HG02943 (cell line): ENCODE data around the gene SYK.
A peak's percentile ranks its signal among the peaks of the same experiment; 100 is the strongest.
"Not testable (repeated sequence)": the region's sequence is repeated elsewhere in the genome, so short reads cannot be mapped to it uniquely, and the experiment has no call there.

Source experiments
- ATAC-seq: cut with Tn5 transposase; IDR thresholded peaks from one replicate; pipeline ENCODE4 v1.9.1; 2021; ENCODE audit warnings: mild to moderate bottlenecking, low read depth, moderate library complexity; ENCODE audit not compliant: unreplicated experiment

The SYK gene

DNA sequence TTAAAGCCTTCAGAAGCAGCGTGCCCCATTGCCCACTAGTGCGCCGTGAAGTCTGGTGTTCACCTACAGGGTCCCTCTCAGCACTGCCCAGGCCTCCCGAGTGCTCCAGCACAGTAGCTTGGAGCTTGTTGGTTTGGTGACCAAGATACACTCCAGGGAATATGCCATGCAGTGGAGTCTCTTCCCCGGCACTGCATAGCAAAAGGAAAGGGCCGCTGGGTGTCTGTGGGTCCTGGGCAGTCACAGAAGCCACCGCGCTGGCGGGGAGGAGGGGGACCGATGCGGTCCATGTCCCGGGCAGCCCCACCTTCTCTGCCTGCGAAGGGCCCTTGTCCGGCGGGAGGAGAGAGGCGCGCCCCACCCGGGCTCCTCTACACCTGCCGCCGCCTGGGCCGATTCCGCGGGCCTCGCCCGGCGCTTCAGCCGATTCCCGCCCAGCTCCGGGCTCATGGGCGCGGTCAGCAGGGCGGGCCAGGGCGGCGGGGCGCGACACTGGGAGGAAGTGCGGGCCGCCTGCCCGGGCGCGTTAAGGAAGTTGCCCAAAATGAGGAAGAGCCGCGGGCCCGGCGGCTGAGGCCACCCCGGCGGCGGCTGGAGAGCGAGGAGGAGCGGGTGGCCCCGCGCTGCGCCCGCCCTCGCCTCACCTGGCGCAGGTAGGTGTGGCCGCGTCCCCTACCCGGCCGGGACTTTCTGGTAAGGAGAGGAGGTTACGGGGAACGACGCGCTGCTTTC lies at the start of gene SYK:
Gene SYK, plus strand, starts transcription at position 579 of the 732 bp plus-strand sequence. CDS start 42,080 bp downstream, outside the sequence.
- ATAC-seq: peak; percentile 44

DNA sequence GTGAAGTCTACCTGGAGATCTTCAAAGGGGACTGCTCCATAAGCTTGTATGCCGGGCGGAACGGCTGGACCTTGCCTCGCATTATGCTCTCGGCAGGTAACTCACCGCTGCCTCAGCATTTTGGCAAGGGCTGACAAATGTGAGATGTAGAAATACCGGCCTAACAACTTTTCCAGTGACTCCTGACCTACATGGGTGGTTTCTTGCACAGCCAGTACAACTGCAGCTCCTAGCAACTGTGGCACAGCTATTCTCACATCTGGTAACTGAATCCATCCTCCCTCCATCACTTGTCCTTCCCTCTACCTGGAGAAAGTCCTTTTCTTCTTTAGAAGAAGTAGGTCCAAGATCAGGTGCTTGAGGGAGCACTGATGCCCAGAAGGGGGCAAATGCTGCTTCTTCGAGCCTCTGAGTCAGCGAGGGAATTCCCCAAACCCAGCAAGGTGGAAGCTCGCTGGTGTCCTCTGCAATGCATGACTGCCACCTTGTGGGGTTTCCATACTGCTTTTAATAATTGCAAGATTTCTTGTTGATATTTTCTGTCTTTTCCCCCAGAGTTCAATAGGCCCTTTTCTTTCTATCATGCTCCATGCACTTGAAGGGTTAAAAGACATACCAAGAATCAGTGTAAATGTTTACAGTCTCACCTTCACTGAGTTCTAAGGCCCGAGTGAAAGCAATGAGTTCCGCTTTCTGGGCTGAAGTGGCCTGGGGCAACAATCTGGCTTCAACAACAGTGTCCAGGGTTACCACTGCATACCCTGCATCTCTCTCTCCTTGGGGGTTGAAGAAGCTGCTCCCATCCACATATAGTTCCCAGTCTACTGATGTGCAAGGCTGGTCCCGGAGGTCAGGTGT lies 45.9 kb upstream of the SYK start:
- ATAC-seq: not testable (repeated sequence)

DNA sequence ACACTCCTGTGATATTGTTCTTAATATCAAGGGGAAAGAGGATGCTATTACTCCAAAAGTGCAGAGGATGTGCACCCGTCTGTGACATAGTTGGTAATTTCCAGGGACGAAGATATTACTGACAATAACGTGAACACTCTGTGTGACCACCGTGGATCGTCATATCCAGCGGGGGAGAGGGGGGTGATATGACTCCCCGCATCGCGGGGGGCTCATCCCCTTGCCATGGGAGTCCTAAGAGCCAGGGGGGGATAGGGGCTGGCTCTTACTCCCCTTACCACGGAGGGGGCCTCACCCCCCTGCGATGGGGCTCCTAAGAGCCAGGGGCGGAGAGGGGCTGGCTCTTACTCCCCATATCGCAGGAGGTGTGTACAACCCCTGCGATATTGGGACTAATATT lies 41.0 kb upstream of the SYK start:
- not testable (repeated sequence) for ATAC-seq

DNA sequence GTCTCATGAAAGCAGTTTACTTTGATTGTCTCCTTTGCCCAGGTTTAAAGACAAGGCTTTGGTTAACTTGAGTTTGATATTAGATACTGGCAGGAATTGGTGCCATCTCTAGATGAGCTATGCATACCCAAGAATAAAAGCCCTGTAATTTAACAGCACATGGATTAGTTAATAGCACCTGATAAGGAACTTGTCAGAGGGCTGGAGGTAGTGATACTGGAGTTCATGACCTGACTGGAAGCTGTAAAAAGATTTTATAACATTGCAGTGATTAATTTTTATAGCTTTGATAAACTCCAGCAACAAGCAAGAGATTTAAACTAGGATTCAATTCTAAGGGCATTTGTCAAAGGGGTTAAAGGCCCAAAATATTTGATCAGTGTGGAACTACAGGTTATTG lies 34.9 kb upstream of the SYK start:
- no peak for ATAC-seq

DNA sequence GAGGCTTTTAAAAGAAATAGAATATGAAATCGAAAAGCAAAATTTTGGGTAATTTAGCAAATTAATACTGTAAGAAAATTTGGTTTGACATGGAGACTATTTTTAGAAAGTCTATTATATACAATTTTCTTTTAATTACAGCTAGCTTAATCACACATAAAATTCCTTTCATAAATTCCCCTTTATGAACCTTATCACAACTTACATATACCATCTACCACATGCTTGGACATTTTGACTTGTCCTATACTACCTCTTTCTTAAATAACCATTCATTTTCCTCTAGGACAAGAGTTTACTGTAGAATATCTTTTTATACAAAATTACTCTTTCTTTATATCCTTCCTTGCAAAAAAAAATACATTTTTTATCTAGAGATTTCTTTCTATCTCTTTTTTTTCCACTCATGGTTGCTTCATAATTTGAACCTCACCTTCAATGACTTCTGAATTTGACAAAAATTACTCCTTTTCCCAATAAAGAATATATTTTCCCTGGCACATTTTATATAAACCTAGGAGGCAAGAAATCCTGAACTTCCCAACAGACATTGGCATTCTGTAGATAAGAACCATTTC lies 34.0 kb upstream of the SYK start:
- no peak for ATAC-seq

DNA sequence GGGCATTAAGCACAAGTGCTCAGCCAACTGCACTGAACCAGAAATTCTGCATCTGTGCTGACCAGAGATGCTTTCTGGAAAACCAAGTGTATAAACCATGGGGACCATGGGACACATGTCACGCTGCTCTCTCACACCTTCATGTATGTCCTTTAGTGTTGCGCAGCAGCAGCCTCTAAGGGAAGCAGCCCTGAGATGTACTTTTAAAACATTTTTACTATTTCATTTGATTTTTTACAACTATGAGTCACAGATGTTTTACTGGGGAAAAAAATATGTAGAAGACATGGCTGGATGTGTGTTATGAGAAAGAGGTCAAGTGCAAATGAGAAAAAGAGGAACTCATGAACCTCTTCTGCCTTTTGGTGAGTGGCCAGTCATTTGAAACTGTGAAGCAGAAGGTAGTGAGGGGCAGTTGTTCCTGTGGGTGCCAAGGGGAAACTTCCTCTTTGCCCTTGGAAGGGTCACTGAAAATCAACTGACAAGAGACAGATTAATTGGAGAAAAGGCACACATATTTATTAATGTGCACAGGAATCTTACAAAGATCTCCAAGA lies 31.4 kb upstream of the SYK start:
- no peak for ATAC-seq

DNA sequence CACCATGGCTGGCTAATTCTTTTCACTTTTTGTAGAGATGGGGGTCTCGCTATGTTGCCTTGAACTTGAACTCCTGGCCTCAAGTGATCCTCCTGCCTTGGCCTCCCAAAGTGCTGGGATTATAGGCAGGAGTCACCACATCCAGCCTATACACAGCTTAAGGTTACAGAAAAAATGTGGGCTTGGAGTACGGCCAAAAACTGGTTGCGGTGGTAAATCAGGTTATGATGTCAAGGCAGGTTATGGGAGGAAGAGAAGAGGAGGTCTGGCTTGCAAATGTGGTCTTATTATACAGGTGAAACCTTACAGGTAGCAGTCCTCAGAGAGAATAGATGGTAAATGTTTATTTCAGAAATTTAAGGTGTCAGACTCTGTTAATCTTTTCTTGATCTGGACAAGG lies 30.7 kb upstream of the SYK start:
- ATAC-seq: no peak

DNA sequence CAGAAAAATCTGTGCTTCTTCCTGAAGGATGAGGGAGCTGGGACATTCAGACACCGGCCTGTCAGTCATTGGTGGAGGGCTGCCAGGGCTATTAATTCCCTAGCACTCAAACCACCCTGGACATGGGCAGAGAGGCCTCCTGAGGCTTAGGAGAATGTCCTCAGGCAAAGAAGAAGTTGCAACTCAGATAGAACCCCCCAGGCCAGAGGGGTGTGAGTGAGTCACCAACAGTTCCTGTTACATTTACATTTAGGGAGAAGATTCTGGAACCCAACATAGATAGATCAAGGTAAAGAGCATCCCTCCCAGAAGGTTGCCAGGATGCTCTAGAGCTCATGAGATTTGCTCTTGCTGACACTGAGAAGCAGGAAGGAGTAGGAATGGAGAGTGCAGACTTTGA lies 29.2 kb upstream of the SYK start:
- ATAC-seq: no peak

DNA sequence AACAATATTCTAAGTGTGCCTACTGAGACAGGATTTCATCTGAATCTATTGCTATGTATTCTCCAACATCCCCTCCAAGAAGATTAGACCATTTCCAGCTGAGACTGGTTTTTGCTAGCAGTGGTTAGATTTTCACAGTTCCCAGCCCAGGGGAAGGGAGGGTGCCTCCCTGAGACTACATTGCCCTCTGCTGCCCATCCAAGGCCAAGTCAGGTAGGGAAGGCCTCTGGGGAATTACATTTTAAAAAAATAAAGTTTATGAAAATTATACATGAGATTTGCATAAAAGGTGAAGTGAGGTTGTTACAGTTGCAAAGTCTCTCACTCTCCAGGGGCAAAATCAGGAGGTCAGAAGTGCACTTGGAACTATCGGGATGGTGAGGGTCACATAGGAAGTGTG lies 28.0 kb upstream of the SYK start:
- no peak for ATAC-seq

DNA sequence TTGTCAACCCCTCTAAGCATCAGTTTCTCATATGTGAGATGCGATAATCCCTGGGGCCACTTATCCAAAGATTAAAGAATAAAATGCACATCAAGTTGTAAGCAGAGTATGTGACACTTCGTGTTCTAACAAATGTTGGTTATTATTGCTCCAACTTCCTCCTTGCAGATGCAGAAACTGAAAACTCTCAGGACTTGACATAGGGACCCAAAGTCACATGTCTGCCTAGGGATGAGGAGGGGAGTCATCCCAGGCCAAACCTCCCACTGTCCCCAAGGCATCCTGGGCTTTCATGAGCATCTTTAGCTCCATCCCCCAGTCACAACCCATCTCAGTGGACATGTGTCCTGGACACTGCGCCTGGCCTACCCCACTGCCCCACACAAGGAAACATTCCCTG lies 27.5 kb upstream of the SYK start:
- ATAC-seq: no peak

DNA sequence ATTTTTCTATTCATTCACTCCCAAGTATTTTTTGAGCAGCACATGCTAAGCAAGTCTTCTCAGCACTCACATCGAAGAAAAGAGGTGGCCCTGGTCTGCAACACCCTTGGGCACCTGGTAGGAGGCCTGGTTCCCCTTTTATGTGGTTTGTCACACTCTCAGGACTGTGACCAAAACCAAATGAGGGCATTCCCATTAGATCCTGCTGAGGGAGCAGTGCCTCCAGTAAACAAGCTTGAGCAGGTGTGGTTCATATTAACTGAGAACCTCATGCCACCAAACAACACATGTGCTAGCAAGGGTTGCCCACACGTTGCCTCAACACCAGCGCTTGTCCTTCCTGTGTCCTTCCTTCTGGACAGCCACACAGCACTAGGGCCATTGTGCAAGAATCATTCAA lies 26.9 kb upstream of the SYK start:
- ATAC-seq: peak; percentile 82

DNA sequence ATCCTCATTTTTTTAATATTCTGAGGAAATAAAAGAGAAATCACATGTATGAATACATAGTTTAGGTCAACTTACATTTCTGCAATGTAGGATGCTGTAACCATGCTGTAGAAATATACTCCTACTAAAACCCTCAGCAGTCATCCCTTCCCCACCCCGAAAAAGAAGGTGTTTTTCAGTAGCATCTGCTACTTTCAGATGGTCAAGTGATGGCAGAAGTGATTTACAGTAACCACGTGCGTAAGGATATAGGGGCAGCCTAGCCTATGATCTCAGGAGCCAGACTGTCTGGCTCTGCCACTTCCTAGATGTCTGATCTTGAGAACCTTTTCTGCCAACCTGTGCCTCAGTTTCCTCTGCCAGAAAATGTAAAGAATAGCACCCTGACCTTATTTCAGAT lies 26.0 kb upstream of the SYK start:
- no peak for ATAC-seq

DNA sequence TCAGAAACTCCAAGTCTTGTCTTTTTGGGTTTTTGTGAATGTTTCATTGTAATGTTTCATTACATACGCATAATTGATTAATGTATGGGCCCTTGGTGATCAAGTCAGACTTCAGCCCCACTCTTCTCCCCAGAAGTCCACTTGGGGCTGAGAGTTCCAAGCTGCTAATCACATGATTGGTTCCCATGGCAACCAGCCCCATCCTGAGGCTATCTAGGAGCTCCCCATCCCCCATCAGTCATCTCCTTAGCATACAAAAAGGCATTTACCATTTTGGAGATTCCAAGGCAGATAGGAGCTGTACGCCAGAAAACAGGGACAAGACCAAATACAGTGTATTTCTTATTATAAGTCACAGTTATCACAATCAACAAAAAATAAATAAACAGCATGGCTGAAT lies 22.9 kb upstream of the SYK start:
- no peak for ATAC-seq

DNA sequence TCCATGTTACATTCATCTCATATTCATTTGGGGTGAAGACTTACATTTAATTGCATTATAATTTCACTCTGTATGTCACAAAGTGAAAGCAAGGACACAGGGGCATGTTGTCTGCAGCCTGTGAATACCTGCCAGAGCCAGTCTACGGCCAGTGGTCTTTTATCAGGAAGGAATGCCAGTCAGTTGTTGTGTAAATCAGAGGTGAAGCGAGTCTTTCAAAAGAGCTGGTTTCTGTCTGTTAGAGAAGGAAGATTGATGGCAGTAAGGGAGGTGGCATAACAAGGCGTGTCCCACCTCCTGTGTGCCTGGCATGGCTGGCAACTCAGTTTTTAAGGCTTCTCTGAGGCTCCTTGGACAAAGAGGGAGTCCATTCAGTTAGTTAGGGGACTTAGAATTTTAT lies 18.1 kb upstream of the SYK start:
- no peak for ATAC-seq

DNA sequence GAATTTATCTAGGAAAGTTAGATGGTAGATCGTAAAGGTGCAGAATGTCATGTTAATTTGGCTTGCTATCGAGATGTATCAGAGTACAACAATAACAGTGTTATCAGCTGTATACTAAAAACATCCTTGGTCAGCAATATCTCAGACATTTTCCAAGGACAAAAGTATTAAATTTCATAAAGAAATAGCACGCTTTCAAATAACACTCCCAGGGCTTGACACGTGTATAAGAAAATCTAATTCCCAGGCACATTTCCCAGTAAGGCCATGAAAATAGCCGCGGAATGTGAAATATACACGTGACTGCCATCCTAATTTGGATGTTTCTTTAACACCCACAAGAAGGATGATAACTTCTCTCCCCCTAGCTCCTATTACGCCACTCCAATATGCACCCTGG lies 17.7 kb upstream of the SYK start:
- no peak for ATAC-seq

DNA sequence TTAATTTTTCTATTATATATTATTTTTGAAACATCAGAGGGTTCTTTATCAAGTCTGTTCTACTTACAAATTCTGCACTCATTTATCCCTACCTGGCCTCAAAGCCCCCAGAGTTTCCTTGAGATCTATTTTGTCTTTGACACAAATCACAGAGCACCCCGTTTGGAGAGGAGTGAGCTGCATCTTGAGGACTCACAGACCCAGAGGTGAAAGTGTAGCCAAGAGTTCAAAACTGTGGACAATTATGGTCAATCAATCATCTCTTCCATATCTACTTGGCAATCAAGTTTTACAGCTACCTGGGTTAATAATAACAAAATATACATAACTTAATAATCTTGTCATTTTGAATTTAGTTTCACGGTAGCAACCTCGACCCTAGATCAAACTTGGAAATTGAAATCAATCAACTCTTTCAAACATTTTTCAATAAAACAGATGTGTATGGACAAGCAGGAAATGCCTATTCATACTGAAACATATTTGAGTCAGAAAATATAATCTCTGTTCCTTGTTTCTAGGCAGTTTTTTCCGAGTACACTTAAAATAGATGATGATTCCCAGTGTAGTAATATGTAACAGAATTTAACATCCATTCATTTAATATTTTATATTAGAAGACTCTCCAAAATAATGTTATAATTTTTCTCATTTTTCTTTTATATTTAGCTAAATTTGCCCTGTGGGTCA lies 13.7 kb upstream of the SYK start:
- no peak for ATAC-seq

DNA sequence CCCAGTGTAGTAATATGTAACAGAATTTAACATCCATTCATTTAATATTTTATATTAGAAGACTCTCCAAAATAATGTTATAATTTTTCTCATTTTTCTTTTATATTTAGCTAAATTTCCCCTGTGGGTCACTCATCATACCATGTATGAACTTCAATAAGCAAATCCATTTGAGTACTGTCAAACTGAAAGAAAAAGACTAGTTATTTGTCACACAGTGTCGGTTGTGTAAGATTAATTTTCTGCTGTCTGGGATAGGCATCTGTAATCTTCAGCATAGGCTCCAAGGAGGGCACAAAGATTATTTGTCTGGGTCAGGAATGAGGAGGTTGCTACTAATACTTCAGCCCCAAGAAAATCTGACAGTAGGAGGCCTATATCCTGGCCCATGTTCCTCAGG lies 13.1 kb upstream of the SYK start:
- not testable (repeated sequence) for ATAC-seq

DNA sequence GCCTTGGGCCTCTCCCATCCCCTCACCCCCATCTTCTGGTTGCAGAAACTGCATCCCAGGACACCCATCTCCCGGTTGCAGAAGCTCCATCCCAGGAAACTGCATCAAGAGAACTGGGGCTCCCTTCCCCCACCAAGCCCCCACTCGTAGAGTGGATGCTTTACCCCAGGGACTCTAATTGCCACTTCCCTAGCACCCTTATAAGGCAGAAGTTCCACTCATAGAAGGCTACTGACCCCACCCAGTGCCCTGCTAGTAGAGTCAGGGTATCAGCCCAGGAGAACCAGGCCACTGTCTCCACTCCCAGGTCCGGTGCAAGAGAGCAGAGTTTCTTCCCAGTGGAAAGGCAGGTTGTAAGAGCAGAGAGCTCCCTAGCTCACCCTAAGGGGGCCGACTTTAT lies 12.2 kb upstream of the SYK start:
- no peak for ATAC-seq

DNA sequence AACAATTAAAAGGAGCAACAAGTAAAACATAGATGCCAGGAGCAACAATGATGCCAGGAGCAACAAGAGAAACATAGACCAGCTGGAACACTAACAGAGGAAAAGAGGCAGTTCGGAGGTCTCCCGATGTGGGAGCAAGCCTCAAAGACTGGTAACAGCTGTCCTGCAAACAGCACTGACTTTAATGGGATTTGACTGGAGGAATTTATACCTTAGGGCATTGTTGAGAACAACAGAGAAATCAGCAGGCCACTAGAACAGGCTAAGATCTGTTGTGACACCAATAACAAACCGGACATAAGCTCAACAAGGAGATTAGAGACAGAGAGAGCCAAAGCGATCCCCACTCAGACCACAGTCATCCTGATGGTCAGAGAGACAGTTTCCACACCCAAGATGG lies 11.8 kb upstream of the SYK start:
- ATAC-seq: no peak

DNA sequence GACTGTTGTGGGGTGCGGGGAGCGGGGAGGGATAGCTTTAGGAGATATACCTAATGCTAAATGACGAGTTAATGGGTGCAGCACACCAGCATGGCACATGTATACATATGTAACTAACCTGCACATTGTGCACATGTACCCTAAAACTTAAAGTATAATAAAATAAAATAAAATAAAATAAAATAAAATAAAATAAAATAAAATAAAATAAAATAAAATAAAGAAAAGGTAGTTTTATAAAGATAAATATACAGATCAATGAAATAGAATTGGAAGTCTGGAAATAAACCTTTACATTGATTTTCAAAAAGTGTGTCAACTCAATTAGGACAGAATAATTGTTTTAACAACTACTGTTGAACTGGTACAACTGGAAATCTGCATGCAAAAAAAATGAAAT lies 8.6 kb upstream of the SYK start:
- not testable (repeated sequence) for ATAC-seq

DNA sequence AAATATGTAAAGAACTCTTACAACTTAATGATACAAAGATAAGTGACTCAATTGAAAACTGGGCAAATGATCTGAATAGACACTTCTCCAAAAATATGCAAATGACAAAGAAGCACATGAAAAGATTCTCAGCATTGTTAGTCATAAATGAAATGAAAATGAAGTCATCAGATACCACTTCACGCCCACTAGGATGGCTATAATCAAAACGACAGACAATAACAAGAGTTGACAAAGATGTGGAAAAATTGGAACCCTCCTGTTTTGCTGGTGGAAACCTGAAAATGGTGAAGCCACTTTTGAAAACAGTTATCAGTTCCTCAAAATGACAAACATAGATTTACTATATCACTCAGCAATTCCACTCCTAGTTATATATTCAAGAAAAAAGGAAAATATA lies 7.9 kb upstream of the SYK start:
- ATAC-seq: no peak
